MG63 (cell line): ENCODE data around the gene LAGE3. TPM values are rescaled to one million over a fixed set of nuclear protein-coding genes. Genes with fewer than 3 reads are reported as not detected.

Source experiments
- DNase-seq: peaks from one replicate; pipeline ENCODE4 v3.0.0-alpha.2; 2020
- H3K27me3 ChIP-seq: fragments of 250-450 bp; sonication (Bioruptor Pico); 2 replicates; pipeline ENCODE4 v1.5.1; 2020; ENCODE audit warnings: mild to moderate bottlenecking, moderate library complexity
- H3K36me3 ChIP-seq: fragments of 250-450 bp; sonication (Bioruptor Pico); 2 replicates; pipeline ENCODE4 v1.5.1; 2020; ENCODE audit warnings: mild to moderate bottlenecking, moderate library complexity
- H3K4me3 ChIP-seq: fragments of 250-450 bp; sonication (Bioruptor Pico); 2 replicates; pipeline ENCODE4 v1.5.1; 2020; ENCODE audit warnings: mild to moderate bottlenecking, moderate library complexity
- H3K9me3 ChIP-seq: fragments of 250-450 bp; sonication (Bioruptor Pico); 2 replicates; pipeline ENCODE4 v1.5.1; 2020; ENCODE audit warnings: mild to moderate bottlenecking, moderate library complexity
- total RNA-seq: library from RNA; depleted of rRNA; stranded (reverse); fragments of >200 nt; shearing (Covaris generic); gene quantifications from 2 replicates; pipeline ENCODE4 v1.2.3, GENCODE V29; 2014; ENCODE audit warnings: low replicate concordance

Gene LAGE3
- total RNA-seq, 1 experiment from 2014 or later, result 25.7 TPM

- Histone ChIP-seq H3K36me3 (peaks cover 16% of the 10 kb centered on the region), H3K4me3 (peak overlapping the region; percentile 59), H3K27me3 (no peaks in the 10 kb centered on the region), H3K9me3 (no peaks in the 10 kb centered on the region)
- no peak for DNase-seq
Observed at GRCh38 chrX:154485150-154486051, 6.3 kb upstream of the LAGE3 start.

GRCh38 chrX:154484255-154485149, 5.4 kb upstream of the LAGE3 start:
- Histone ChIP-seq H3K4me3 (no peak overlapping the region), H3K36me3 (peaks cover 16% of the 10 kb centered on the region), H3K9me3 (no peaks in the 10 kb centered on the region), H3K27me3 (no peaks in the 10 kb centered on the region)
- DNase-seq, result no peak

- peaks cover 16% of the 10 kb centered on the region for H3K36me3 ChIP-seq
- H3K27me3 ChIP-seq, result no peaks in the 10 kb centered on the region
- no peaks in the 10 kb centered on the region for H3K9me3 ChIP-seq
- no peak overlapping the region for H3K4me3 ChIP-seq
- DNase-seq, result no peak
Observed at GRCh38 chrX:154483325-154483724, 4.2 kb upstream of the LAGE3 start.

GRCh38 chrX:154482786-154483185, 3.7 kb upstream of the LAGE3 start:
- H3K4me3 ChIP-seq, result no peak overlapping the region
- no peak for DNase-seq
- H3K36me3 ChIP-seq, result peaks cover 16% of the 10 kb centered on the region
- H3K9me3 ChIP-seq, result no peaks in the 10 kb centered on the region
- H3K27me3 ChIP-seq, result no peaks in the 10 kb centered on the region

GRCh38 chrX:154481911-154482601, 3.0 kb upstream of the LAGE3 start:
- Histone ChIP-seq H3K36me3 (peaks cover 16% of the 10 kb centered on the region), H3K9me3 (no peaks in the 10 kb centered on the region), H3K27me3 (no peaks in the 10 kb centered on the region), H3K4me3 (no peak overlapping the region)
- DNase-seq, result no peak

GRCh38 chrX:154481195-154481594, 2.1 kb upstream of the LAGE3 start:
- DNase-seq, result no peak
- no peaks in the 10 kb centered on the region for H3K9me3 ChIP-seq
- no peaks in the 10 kb centered on the region for H3K27me3 ChIP-seq
- peaks cover 16% of the 10 kb centered on the region for H3K36me3 ChIP-seq
- no peak overlapping the region for H3K4me3 ChIP-seq

- H3K36me3 ChIP-seq, result no peaks in the 10 kb centered on the region
- peak overlapping the region; percentile 48 for H3K4me3 ChIP-seq
- DNase-seq, result no peak
- no peaks in the 10 kb centered on the region for H3K27me3 ChIP-seq
- no peaks in the 10 kb centered on the region for H3K9me3 ChIP-seq
Observed at GRCh38 chrX:154477891-154478477, 1.1 kb downstream of the LAGE3 start.

- DNase-seq, result no peak
- H3K9me3 ChIP-seq, result no peaks in the 10 kb centered on the region
- H3K27me3 ChIP-seq, result no peaks in the 10 kb centered on the region
- H3K4me3 ChIP-seq, result no peak overlapping the region
- no peaks in the 10 kb centered on the region for H3K36me3 ChIP-seq
Observed at GRCh38 chrX:154476821-154477220, 2.3 kb downstream of the LAGE3 start.

- no peaks in the 10 kb centered on the region for H3K27me3 ChIP-seq
- no peaks in the 10 kb centered on the region for H3K36me3 ChIP-seq
- H3K9me3 ChIP-seq, result no peaks in the 10 kb centered on the region
- no peak overlapping the region for H3K4me3 ChIP-seq
- DNase-seq, result no peak
Observed at GRCh38 chrX:154473683-154474082, 5.4 kb downstream of the LAGE3 start.

- Histone ChIP-seq H3K9me3 (no peaks in the 10 kb centered on the region), H3K27me3 (no peaks in the 10 kb centered on the region), H3K36me3 (no peaks in the 10 kb centered on the region), H3K4me3 (no peak overlapping the region)
- DNase-seq, result no peak
Observed at GRCh38 chrX:154472685-154473632, 6.1 kb downstream of the LAGE3 start.

- Histone ChIP-seq H3K4me3 (no peak overlapping the region), H3K9me3 (no peaks in the 10 kb centered on the region), H3K27me3 (no peaks in the 10 kb centered on the region), H3K36me3 (no peaks in the 10 kb centered on the region)
- DNase-seq, result no peak
Observed at GRCh38 chrX:154471839-154472684, 7.0 kb downstream of the LAGE3 start.

GRCh38 chrX:154470914-154471568, 8.0 kb downstream of the LAGE3 start:
- DNase-seq, result no peak
- no peaks in the 10 kb centered on the region for H3K27me3 ChIP-seq
- no peaks in the 10 kb centered on the region for H3K36me3 ChIP-seq
- no peak overlapping the region for H3K4me3 ChIP-seq
- H3K9me3 ChIP-seq, result no peaks in the 10 kb centered on the region

GRCh38 chrX:154470434-154470833, 8.6 kb downstream of the LAGE3 start:
- no peaks in the 10 kb centered on the region for H3K9me3 ChIP-seq
- H3K4me3 ChIP-seq, result no peak overlapping the region

GRCh38 chrX:154469880-154470279, 9.2 kb downstream of the LAGE3 start:
- Histone ChIP-seq H3K4me3 (no peak overlapping the region), H3K27me3 (no peaks in the 10 kb centered on the region), H3K9me3 (no peaks in the 10 kb centered on the region), H3K36me3 (no peaks in the 10 kb centered on the region)
- no peak for DNase-seq

More at GRCh38 chrX:154470434-154470833, 8.6 kb downstream of the LAGE3 start:
- no peak for DNase-seq
- Histone ChIP-seq H3K36me3 (no peaks in the 10 kb centered on the region), H3K27me3 (no peaks in the 10 kb centered on the region)
